ENCODE measurements around the gene MYH3. TPM values are rescaled to one million over a fixed set of nuclear protein-coding genes. Genes with fewer than 3 reads are reported as not detected.

The MYH3 gene
- total RNA-seq, 4 donors from 2014 or later, result 2.2 to 6.6 (median 3.6) TPM

DNA sequence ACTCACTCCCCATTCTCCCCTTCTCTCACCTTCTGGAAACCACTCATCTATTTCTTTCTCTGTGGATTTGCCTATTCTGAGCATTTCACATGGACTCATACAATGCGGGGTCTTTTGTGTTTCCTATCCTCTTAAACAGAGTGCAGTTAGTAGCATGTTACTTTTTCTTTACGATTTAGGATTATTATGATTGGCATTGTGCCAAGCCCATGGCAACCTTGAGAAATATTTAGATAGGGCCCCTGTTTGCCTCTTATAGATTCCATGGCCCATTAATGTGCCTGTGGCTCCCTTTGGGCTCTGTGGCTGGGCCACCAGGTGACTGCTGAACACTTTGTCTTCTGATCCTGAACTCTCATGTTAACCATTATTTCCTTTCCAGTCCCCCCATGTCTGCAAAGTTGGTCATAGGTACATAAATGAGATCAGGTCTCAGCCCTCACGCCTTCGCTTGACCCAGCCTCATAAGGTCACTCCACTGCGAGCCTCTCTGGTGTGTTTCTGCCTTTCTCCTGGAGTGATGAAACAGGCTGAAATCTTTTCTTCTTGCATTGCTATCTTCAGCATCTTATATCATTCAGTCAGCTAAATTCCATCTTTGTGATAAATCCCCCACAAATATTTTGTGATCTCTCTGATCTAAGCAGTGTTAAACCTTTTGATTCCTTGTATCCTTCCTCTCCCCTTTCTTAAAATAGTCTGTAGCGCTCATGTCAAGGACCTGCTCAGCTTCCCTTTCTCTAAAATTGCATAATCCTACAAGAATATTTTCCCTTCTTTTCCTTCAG is 44.0 kb downstream of the MYH3 start:
- DNase-seq, result no peak
- Histone ChIP-seq H3K36me3 (no peaks in the 10 kb centered on the region), H3K27me3 (no peaks in the 10 kb centered on the region), H3K27ac (no peak overlapping the region), H3K9me3 (no peaks in the 10 kb centered on the region), H3K4me1 (no peaks in the 10 kb centered on the region), H3K4me3 (no peak overlapping the region)
- in situ Hi-C loops (cut with MboI; ENCODE audit: low pct_ligation_motif_present in 1 of 4, low pct_unique_long_range_greater_than_20kb in 1 of 4, low sequenced_read_pairs in 3 of 4), result loop anchor here (5.0 to 25.0 kb wide), 5 partner anchors 101 to 701 kb away; partner anchors contain the start of genes MYH1 (in 1 of the 4) and RCVRN (in 1 of the 4)
- no peak for TF ChIP-seq EP300 (IDR thresholded peaks at IDR 0.05; ENCODE audit: low read depth)
- intact Hi-C loops (cut with DNase I; ENCODE audit: low total_unique reads), result loop anchor here (10.0 kb wide), 1 partner anchor 688 kb away; no protein-coding TSS in a partner anchor
- WGBS, 2 donors (ENCODE audit: low coverage in 1 of 2), result 69 to 79% methylated on average over 6 of the region's 6 CpGs

- intact Hi-C loops (cut with DNase I; ENCODE audit: low total_unique reads), result loop anchor here (10.0 kb wide), 1 partner anchor 686 kb away; no protein-coding TSS in a partner anchor
- 89 to 96% methylated on average over 7 to 8 of the region's 8 CpGs for WGBS, 2 donors (ENCODE audit: low coverage in 1 of 2)
- H3K4me1 ChIP-seq, result no peaks in the 10 kb centered on the region
- DNase-seq, result no peak
- H3K27ac ChIP-seq, result no peak overlapping the region
- H3K27me3 ChIP-seq, result no peaks in the 10 kb centered on the region
- no peak overlapping the region for H3K4me3 ChIP-seq
- no peaks in the 10 kb centered on the region for H3K9me3 ChIP-seq
- in situ Hi-C loops (cut with MboI; ENCODE audit: low pct_ligation_motif_present in 1 of 4, low pct_unique_long_range_greater_than_20kb in 1 of 4, low sequenced_read_pairs in 3 of 4), result loop anchor here (5.0 to 25.0 kb wide), 5 partner anchors 99 to 699 kb away; partner anchors contain the start of genes MYH1 (in 1 of the 4) and RCVRN (in 1 of the 4)
- TF ChIP-seq, protein P1, sequence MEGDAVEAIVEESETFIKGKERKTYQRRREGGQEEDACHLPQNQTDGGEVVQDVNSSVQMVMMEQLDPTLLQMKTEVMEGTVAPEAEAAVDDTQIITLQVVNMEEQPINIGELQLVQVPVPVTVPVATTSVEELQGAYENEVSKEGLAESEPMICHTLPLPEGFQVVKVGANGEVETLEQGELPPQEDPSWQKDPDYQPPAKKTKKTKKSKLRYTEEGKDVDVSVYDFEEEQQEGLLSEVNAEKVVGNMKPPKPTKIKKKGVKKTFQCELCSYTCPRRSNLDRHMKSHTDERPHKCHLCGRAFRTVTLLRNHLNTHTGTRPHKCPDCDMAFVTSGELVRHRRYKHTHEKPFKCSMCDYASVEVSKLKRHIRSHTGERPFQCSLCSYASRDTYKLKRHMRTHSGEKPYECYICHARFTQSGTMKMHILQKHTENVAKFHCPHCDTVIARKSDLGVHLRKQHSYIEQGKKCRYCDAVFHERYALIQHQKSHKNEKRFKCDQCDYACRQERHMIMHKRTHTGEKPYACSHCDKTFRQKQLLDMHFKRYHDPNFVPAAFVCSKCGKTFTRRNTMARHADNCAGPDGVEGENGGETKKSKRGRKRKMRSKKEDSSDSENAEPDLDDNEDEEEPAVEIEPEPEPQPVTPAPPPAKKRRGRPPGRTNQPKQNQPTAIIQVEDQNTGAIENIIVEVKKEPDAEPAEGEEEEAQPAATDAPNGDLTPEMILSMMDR (IDR thresholded peaks at IDR 0.05), result no peak
- no peak for TF ChIP-seq POLR2A (IDR thresholded peaks at IDR 0.05)
- no peak for TF ChIP-seq EP300 (IDR thresholded peaks at IDR 0.05; ENCODE audit: low read depth)
- TF ChIP-seq POLR2AphosphoS5 (IDR thresholded peaks at IDR 0.05), result no peak
- H3K36me3 ChIP-seq, result no peaks in the 10 kb centered on the region
Observed at GRCh38 chr17:10610884-10611283, 46.2 kb downstream of the MYH3 start.

DNA sequence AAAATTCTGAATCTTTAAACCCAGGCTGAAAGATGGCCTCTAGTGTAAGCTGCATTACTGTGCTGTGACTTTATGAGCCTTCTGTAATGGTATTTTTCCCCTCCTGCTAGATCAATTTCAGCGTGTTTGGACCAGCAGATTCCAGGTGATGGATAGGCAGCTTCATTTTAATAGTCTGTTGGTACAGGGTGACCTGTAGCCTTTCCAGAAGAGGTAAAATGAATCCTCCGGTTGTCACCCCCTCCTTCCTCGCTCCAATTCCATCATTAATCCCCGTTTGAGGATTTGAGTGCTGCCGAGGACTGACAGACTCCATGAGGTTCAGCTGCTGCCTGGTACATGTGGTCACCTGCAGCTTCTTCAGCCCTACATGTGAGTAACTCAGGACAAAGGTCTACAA is 48.9 kb downstream of the MYH3 start:
- in situ Hi-C loops (cut with MboI; ENCODE audit: low pct_ligation_motif_present in 1 of 4, low pct_unique_long_range_greater_than_20kb in 1 of 4, low sequenced_read_pairs in 3 of 4) (loop anchor here in 2 of 4 donors (25.0 kb wide), 2 partner anchors 96 to 696 kb away; partner anchors contain the start of genes MYH1 (in 1 of the 2) and RCVRN (in 1 of the 2)), intact Hi-C loops (cut with DNase I; ENCODE audit: low total_unique reads) (loop anchor here (10.0 kb wide), 1 partner anchor 273 kb away; no protein-coding TSS in a partner anchor)
- TF ChIP-seq POLR2A (IDR thresholded peaks at IDR 0.05) (no peak), EP300 (IDR thresholded peaks at IDR 0.05; ENCODE audit: low read depth) (no peak), POLR2AphosphoS5 (IDR thresholded peaks at IDR 0.05) (no peak)
- TF ChIP-seq, protein P1 (IDR thresholded peaks at IDR 0.05), result no peak
- Histone ChIP-seq H3K4me3 (no peak overlapping the region), H3K36me3 (no peaks in the 10 kb centered on the region), H3K9me3 (no peaks in the 10 kb centered on the region), H3K27ac (no peak overlapping the region), H3K4me1 (no peaks in the 10 kb centered on the region), H3K27me3 (no peaks in the 10 kb centered on the region)
- 82% methylated on average over 5 of the region's 5 CpGs; no CpG with 5 or more reads in 1 of the 2 donors for WGBS, 2 donors (ENCODE audit: low coverage in 1 of 2)
- DNase-seq, result no peak

GRCh38 chr17:10606110-10606509 is 51.0 kb downstream of the MYH3 start:
- Histone ChIP-seq H3K4me3 (no peak overlapping the region), H3K27ac (no peak overlapping the region), H3K27me3 (no peaks in the 10 kb centered on the region), H3K36me3 (no peaks in the 10 kb centered on the region), H3K4me1 (no peaks in the 10 kb centered on the region), H3K9me3 (no peaks in the 10 kb centered on the region)
- intact Hi-C loops (cut with DNase I; ENCODE audit: low total_unique reads), result loop anchor here (10.0 kb wide), 1 partner anchor 271 kb away; no protein-coding TSS in a partner anchor
- in situ Hi-C loops (cut with MboI; ENCODE audit: low pct_ligation_motif_present in 1 of 4, low pct_unique_long_range_greater_than_20kb in 1 of 4, low sequenced_read_pairs in 3 of 4), result loop anchor here in 2 of 4 donors (25.0 kb wide), 2 partner anchors 94 to 694 kb away; partner anchors contain the start of genes MYH1 (in 1 of the 2) and RCVRN (in 1 of the 2)
- no peak for DNase-seq
- TF ChIP-seq, protein P1 (IDR thresholded peaks at IDR 0.05), result no peak
- TF ChIP-seq POLR2A (IDR thresholded peaks at IDR 0.05), result no peak
- TF ChIP-seq EP300 (IDR thresholded peaks at IDR 0.05; ENCODE audit: low read depth), result no peak
- no peak for TF ChIP-seq POLR2AphosphoS5 (IDR thresholded peaks at IDR 0.05)
- 87 to 92% methylated on average over 3 of the region's 3 CpGs for WGBS, 2 donors (ENCODE audit: low coverage in 1 of 2)

Measured in transverse colon (tissue), 4 donors.